Endothelial cell of umbilical vein (primary cell): Measurements from ENCODE around the gene CD83. TPM values are rescaled to one million over a fixed set of nuclear protein-coding genes. Genes with fewer than 3 reads are reported as not detected.

ENCODE experiments used
- BruUV-seq: library from RNA; stranded (reverse); fragments of 400-500 nt; replicated peaks from 2 replicates; lab custom pipeline; 2021; lab: Mats Ljungman, UMichigan
- CTCF ChIA-PET: fragments of 300-600, 350-600 bp; sonication (Branson Sonifier 250); formaldehyde crosslinking; loops from one replicate; lab custom pipeline; 2021; ENCODE audit warnings: antibody characterized with exemption, inconsistent platforms; lab: Charles Lee
- POLR2A ChIA-PET: fragments of 300-600, 350-600 bp; sonication (Branson Sonifier 250); formaldehyde crosslinking; loops from one replicate; lab custom pipeline; 2021; ENCODE audit warnings: antibody characterized with exemption, inconsistent platforms; lab: Charles Lee
- DNase-seq: peaks from one replicate; pipeline ENCODE4 v3.0.0-alpha.2; 2011; ENCODE audit warnings: low read depth, low spot score
- FAIRE-seq: peaks from 2 replicates; lab custom pipeline; 2011; peaks lifted over from hg19 to GRCh38; lab: Jason Lieb, UNC
- H2AFZ ChIP-seq: 2 replicates; pipeline ENCODE4 v1.6.0; 2012; ENCODE audit warnings: low read depth, low read length, control low read depth, inconsistent platforms
- H3K27ac ChIP-seq: 2 replicates; pipeline ENCODE4 v1.5.1; 2011; ENCODE audit warnings: low read depth, mild to moderate bottlenecking, control low read depth, low read length, moderate library complexity; ENCODE audit not compliant: insufficient read depth
- H3K27me3 ChIP-seq, 2 experiments: 2 replicates each; pipeline versions ENCODE4 v1.6.0 to v1.6.1; 2011; ENCODE audit warnings: low read length in 2 of 2, mixed read lengths in 1 of 2; ENCODE audit not compliant: control insufficient read depth in 2 of 2, insufficient read depth in 2 of 2
- H3K36me3 ChIP-seq, 2 experiments: 2 replicates in 1 of 2; 3 replicates in 1 of 2; pipeline ENCODE4 v1.5.1; 2011; ENCODE audit warnings: low read length in 2 of 2, mild to moderate bottlenecking in 1 of 2, moderate library complexity in 1 of 2; ENCODE audit not compliant: control insufficient read depth in 2 of 2, insufficient read depth in 2 of 2; ENCODE audit errors: extremely low read depth in 1 of 2
- H3K4me1 ChIP-seq: 3 replicates; pipeline ENCODE4 v1.5.1; 2011; ENCODE audit warnings: mild to moderate bottlenecking, low read length; ENCODE audit not compliant: control insufficient read depth, insufficient read depth; ENCODE audit errors: extremely low read depth
- H3K4me2 ChIP-seq: 2 replicates; pipeline ENCODE4 v1.6.1; 2011; ENCODE audit warnings: low read length, control low read depth, mixed read lengths; ENCODE audit not compliant: insufficient read depth
- H3K4me3 ChIP-seq, 3 experiments: fragments of 200-600 bp in 1 of 3; sonication (generic), shearing (Covaris generic) in 1 of 3; replicated peaks in 1 of 3; 2 replicates each; pipeline ENCODE4 v1.5.1; 2011 to 2016; ENCODE audit warnings: control low read depth in 3 of 3, low read length in 3 of 3, mild to moderate bottlenecking in 2 of 3, inconsistent platforms in 1 of 3, low read depth in 1 of 3, moderate library complexity in 1 of 3; ENCODE audit not compliant: insufficient read depth in 1 of 3
- H3K79me2 ChIP-seq: 2 replicates; pipeline ENCODE4 v1.6.0; 2012; ENCODE audit warnings: low read length, inconsistent platforms; ENCODE audit not compliant: control insufficient read depth, insufficient read depth
- H3K9ac ChIP-seq: replicated peaks from 2 replicates; pipeline ENCODE3; 2011; ENCODE audit warnings: low read length, control low read depth; ENCODE audit not compliant: insufficient read depth; ENCODE audit errors: extremely low read depth
- H3K9me1 ChIP-seq: replicated peaks from 3 replicates; pipeline ENCODE4 v1.6.0; 2011; ENCODE audit warnings: mild to moderate bottlenecking, low read length; ENCODE audit not compliant: control insufficient read depth, insufficient read depth; ENCODE audit errors: extremely low read depth
- H3K9me3 ChIP-seq: replicated peaks from 2 replicates; pipeline ENCODE4 v1.5.1; 2012; ENCODE audit warnings: low read length, inconsistent platforms; ENCODE audit not compliant: control insufficient read depth, insufficient read depth
- H4K20me1 ChIP-seq: replicated peaks from 2 replicates; pipeline ENCODE3; 2011; ENCODE audit warnings: mild to moderate bottlenecking, low read length; ENCODE audit not compliant: control insufficient read depth, insufficient read depth; ENCODE audit errors: extremely low read depth
- CTCF ChIP-seq, 2 donors: IDR thresholded peaks; 1 replicate in 1 of 2; 2 replicates in 1 of 2; pipeline ENCODE4 v1.5.1; 2011; ENCODE audit warnings: low read length in 2 of 2, mild to moderate bottlenecking in 2 of 2, moderate library complexity in 2 of 2, control low read depth in 1 of 2, inconsistent platforms in 1 of 2, low read depth in 1 of 2; ENCODE audit not compliant: insufficient read depth in 1 of 2; ENCODE audit errors: extremely low read depth in 1 of 2
- EZH2 ChIP-seq: IDR thresholded peaks from 2 replicates; pipeline ENCODE4 v1.6.1; 2012; ENCODE audit warnings: borderline replicate concordance, low read depth, mild to moderate bottlenecking, moderate library complexity, low read length, inconsistent platforms; ENCODE audit not compliant: severe bottlenecking
- FOS ChIP-seq: IDR thresholded peaks from 2 replicates; pipeline ENCODE4 v1.6.1; 2011; ENCODE audit warnings: mild to moderate bottlenecking, low read length, moderate library complexity, borderline replicate concordance; ENCODE audit not compliant: insufficient read depth
- GATA2 ChIP-seq: IDR thresholded peaks from 2 replicates; pipeline ENCODE4 v1.7.0; 2011; ENCODE audit warnings: low read depth, mild to moderate bottlenecking, moderate library complexity, mixed read lengths, low read length; ENCODE audit not compliant: insufficient read length, insufficient read depth
- JUN ChIP-seq: IDR thresholded peaks from 2 replicates; pipeline ENCODE4 v1.6.1; 2011; ENCODE audit warnings: borderline replicate concordance, low read depth; ENCODE audit not compliant: insufficient read length, insufficient read depth
- MYC ChIP-seq: IDR thresholded peaks from one replicate; pipeline ENCODE4 v1.6.1; 2011; ENCODE audit warnings: mild to moderate bottlenecking, low read depth, low read length
- POLR2A ChIP-seq: IDR thresholded peaks from 2 replicates; pipeline ENCODE4 v1.6.1; 2012; ENCODE audit warnings: low read depth, mild to moderate bottlenecking, control low read depth, low read length
- POLR2AphosphoS5 ChIP-seq: IDR thresholded peaks from 2 replicates; pipeline ENCODE4 v1.6.1; 2012; ENCODE audit warnings: low read depth, mild to moderate bottlenecking, control low read depth, low read length, moderate library complexity; ENCODE audit not compliant: insufficient read depth
- dilution Hi-C: fragments of 300-500 bp; cut with MboI; formaldehyde crosslinking; loops from one replicate; pipeline ENCODE4 v1.15.0; 2019; ENCODE audit warnings: low sequenced_read_pairs; ENCODE audit not compliant: extremely low pct_ligation_motif_present
- intact Hi-C: fragments of 100-400 bp; cut with micrococcal nuclease; formaldehyde crosslinking; loops from one replicate; pipeline ENCODE4 v1.10.0; 2022
- polyA plus RNA-seq, 4 experiments: library from polyadenylated mRNA; depleted of rRNA in 3 of 4; stranded (reverse) in 3 of 4; unstranded in 1 of 4; fragments of >200 nt; gene quantifications; 2 replicates each; pipeline versions ENCODE4 v1.2.1 to v1.2.3, GENCODE V29; 2011 to 2012; ENCODE audit warnings: missing spikeins in 1 of 4
- total RNA-seq: library from RNA; stranded (reverse); gene quantifications from 2 replicates; pipeline ENCODE4 v1.2.3, GENCODE V29; 2021
- TF ChIP-seq, protein P1 (sequence below): IDR thresholded peaks from 2 replicates; pipeline ENCODE4 v1.6.1; 2011; ENCODE audit not compliant: insufficient read depth, insufficient read length

Gene CD83
- total and polyA plus RNA-seq, 2 donors (not counting 3 experiments of a cell fraction or from before 2014, with no cell fraction given): 0.40 to 0.46 TPM

- no peak overlapping the region for H3K4me2 ChIP-seq
- H3K36me3 ChIP-seq: no peaks in the 10 kb centered on the region
- H3K9me1 ChIP-seq: no peaks in the 10 kb centered on the region
- no peak overlapping the region for H3K4me3 ChIP-seq
- TF ChIP-seq POLR2A (no peak), GATA2 (no peak), POLR2AphosphoS5 (no peak)
- BruUV-seq: no TSS peak
- DNase-seq: no peak
- dilution Hi-C loops: no loop called here
- FAIRE-seq: no peak
- no peaks in the 10 kb centered on the region for H3K79me2 ChIP-seq
- no peaks in the 10 kb centered on the region for H3K9me3 ChIP-seq
- H3K4me1 ChIP-seq: no peaks in the 10 kb centered on the region
- ChIA-PET CTCF (interaction anchor here (1.0 kb wide), 1 partner anchor 14 kb away, joined by 3 read pairs; no protein-coding TSS in a partner anchor), POLR2A (no interaction called here)
- no peak overlapping the region for H2AFZ ChIP-seq
- no peaks in the 10 kb centered on the region for H4K20me1 ChIP-seq
- H3K27ac ChIP-seq: no peak overlapping the region
- intact Hi-C loops: no loop called here
- no peaks in the 10 kb centered on the region for H3K27me3 ChIP-seq
- H3K9ac ChIP-seq: no peak overlapping the region
Observed at GRCh38 chr6:14131579-14131978, 14.0 kb downstream of the CD83 start.

DNA sequence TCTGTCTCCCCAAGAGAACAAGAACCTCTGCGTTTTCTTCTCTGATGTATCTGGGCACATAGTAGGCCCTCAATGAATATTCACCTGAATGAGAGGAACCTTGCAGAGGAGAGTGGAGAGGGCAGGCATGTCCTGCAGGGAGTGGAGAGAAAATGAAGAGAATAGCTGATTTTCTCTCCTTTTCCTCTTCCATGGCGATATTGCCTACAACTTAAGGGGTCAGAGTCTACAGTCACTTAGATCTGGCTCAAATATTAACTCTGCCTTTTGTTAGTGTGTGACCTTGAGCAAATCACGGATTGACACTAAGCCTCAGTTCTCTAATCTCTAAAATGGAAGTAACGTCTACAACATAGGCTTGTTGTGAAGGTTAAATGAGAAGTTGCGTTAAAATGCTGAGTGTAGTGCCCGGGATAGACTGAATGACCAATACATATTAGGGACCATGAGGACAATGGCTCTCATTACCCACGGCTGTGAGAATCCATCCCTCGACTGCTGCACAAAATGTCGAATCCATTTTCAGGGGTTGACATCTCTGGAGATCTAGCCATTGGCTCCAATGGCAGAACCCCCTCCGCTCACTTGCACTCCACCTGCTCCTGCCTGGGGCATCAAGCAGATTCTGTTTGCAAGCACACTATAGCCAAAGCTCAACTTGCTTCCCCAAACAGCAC, 14.8 kb downstream of the CD83 start:
- no peak for FAIRE-seq
- H3K4me2 ChIP-seq: no peak overlapping the region
- H3K9ac ChIP-seq: no peak overlapping the region
- ChIA-PET POLR2A (no interaction called here), CTCF (interaction anchor here (1.0 kb wide), 1 partner anchor 13 kb away, joined by 3 read pairs; no protein-coding TSS in a partner anchor)
- TF ChIP-seq CTCF (IDR thresholded peaks at IDR 0.05; ENCODE audit: extremely low read depth in 1 of 2, insufficient read depth in 1 of 2, low read depth in 1 of 2, low read length in 2 of 2): no peak
- no peak for TF ChIP-seq MYC
- no peak for TF ChIP-seq FOS
- no peak for TF ChIP-seq JUN
- TF ChIP-seq, protein P1, sequence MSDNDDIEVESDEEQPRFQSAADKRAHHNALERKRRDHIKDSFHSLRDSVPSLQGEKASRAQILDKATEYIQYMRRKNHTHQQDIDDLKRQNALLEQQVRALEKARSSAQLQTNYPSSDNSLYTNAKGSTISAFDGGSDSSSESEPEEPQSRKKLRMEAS: no peak
- no peak for TF ChIP-seq POLR2AphosphoS5
- no peak for TF ChIP-seq EZH2
- TF ChIP-seq POLR2A: no peak
- H3K79me2 ChIP-seq: no peaks in the 10 kb centered on the region
- H3K9me1 ChIP-seq: no peaks in the 10 kb centered on the region
- no peak overlapping the region for H3K4me3 ChIP-seq
- intact Hi-C loops (no loop called here), dilution Hi-C loops (no loop called here)
- H3K27me3 ChIP-seq: no peaks in the 10 kb centered on the region
- no peaks in the 10 kb centered on the region for H4K20me1 ChIP-seq
- no peak for DNase-seq
- H3K4me1 ChIP-seq: no peaks in the 10 kb centered on the region
- no peaks in the 10 kb centered on the region for H3K9me3 ChIP-seq
- no peak overlapping the region for H2AFZ ChIP-seq
- no peaks in the 10 kb centered on the region for H3K36me3 ChIP-seq
- H3K27ac ChIP-seq: no peak overlapping the region
- BruUV-seq: no TSS peak
